Liver (tissue), 9 donors: Measurements from ENCODE around the gene TCERG1L. TPM values are rescaled to one million over a fixed set of nuclear protein-coding genes. Genes with fewer than 3 reads are reported as not detected.

ENCODE experiments used
- DNase-seq: peaks from one replicate; pipeline ENCODE4 v3.0.0-alpha.2; 2017; ENCODE audit warnings: low spot score
- H3K27ac ChIP-seq, 2 donors: one replicate each; pipeline ENCODE4 v1.7.0; 2013; ENCODE audit warnings: inconsistent platforms in 2 of 2, low read length in 2 of 2, control low read depth in 1 of 2, low read depth in 1 of 2, mild to moderate bottlenecking in 1 of 2
- H3K27me3 ChIP-seq, 4 donors: one replicate each; pipeline versions ENCODE4 v1.6.1 to v1.7.0; 2013; ENCODE audit warnings: low read length in 3 of 4, inconsistent platforms in 1 of 4, mild to moderate bottlenecking in 1 of 4, moderate library complexity in 1 of 4; ENCODE audit not compliant: control insufficient read depth in 4 of 4, insufficient read depth in 4 of 4
- H3K36me3 ChIP-seq, 4 donors: one replicate each; pipeline versions ENCODE4 v1.6.1 to v1.7.0; 2013; ENCODE audit warnings: low read length in 3 of 4, mild to moderate bottlenecking in 3 of 4, low read depth in 1 of 4, moderate library complexity in 1 of 4; ENCODE audit not compliant: control insufficient read depth in 4 of 4, insufficient read depth in 3 of 4
- H3K4me1 ChIP-seq, 4 donors: one replicate each; pipeline versions ENCODE4 v1.6.1 to v1.7.0; 2013; ENCODE audit warnings: low read length in 3 of 4, mild to moderate bottlenecking in 3 of 4, moderate library complexity in 1 of 4; ENCODE audit not compliant: control insufficient read depth in 4 of 4, insufficient read depth in 4 of 4
- H3K4me3 ChIP-seq, 3 donors: one replicate each; pipeline versions ENCODE4 v1.6.1 to v1.7.0; 2013; ENCODE audit warnings: low read length in 3 of 3, control low read depth in 1 of 3, low read depth in 1 of 3, mild to moderate bottlenecking in 1 of 3
- H3K9ac ChIP-seq, 2 donors: one replicate each; pipeline ENCODE4 v1.7.0; 2013; ENCODE audit warnings: low read length in 2 of 2, mild to moderate bottlenecking in 2 of 2, moderate library complexity in 2 of 2, control low read depth in 1 of 2, low read depth in 1 of 2
- H3K9me3 ChIP-seq, 4 donors: one replicate each; pipeline versions ENCODE4 v1.6.1 to v1.7.0; 2013; ENCODE audit warnings: low read length in 3 of 4; ENCODE audit not compliant: control insufficient read depth in 4 of 4
- ATF3 ChIP-seq: IDR thresholded peaks from 2 replicates; pipeline ENCODE4 v1.6.1; 2016; ENCODE audit warnings: antibody characterized with exemption
- CTCF ChIP-seq: fragments of 150-350 bp; IDR thresholded peaks from 2 replicates; pipeline ENCODE4 v1.5.1; 2017; ENCODE audit warnings: improper control_type of control experiment, low read depth, low read length; ENCODE audit not compliant: missing input control
- FOXA1 ChIP-seq: IDR thresholded peaks from 2 replicates; pipeline ENCODE4 v1.6.1; 2016; ENCODE audit warnings: antibody characterized with exemption
- FOXA2 ChIP-seq: IDR thresholded peaks from 2 replicates; pipeline ENCODE4 v1.6.1; 2016; ENCODE audit warnings: antibody characterized with exemption
- GABPA ChIP-seq, 2 donors: IDR thresholded peaks in 1 of 2; conservative IDR thresholded peaks in 1 of 2; 2 replicates each; pipeline ENCODE4 v1.6.1; 2016; ENCODE audit warnings: antibody characterized with exemption in 2 of 2, mild to moderate bottlenecking in 1 of 2, moderate library complexity in 1 of 2
- HNF4A ChIP-seq, 2 donors: conservative IDR thresholded peaks; 2 replicates each; pipeline ENCODE4 v1.6.1; 2016; ENCODE audit warnings: antibody characterized with exemption in 2 of 2, mild to moderate bottlenecking in 2 of 2
- HNF4G ChIP-seq: IDR thresholded peaks from 2 replicates; pipeline ENCODE4 v1.6.1; 2016; ENCODE audit warnings: antibody characterized with exemption
- MAX ChIP-seq: IDR thresholded peaks from 2 replicates; pipeline ENCODE4 v1.6.1; 2016; ENCODE audit warnings: antibody characterized with exemption
- NR2F2 ChIP-seq: IDR thresholded peaks from 2 replicates; pipeline ENCODE4 v1.6.1; 2016; ENCODE audit warnings: antibody characterized with exemption
- RAD21 ChIP-seq, 2 donors: IDR thresholded peaks; 2 replicates each; pipeline ENCODE4 v1.6.1; 2016; ENCODE audit warnings: antibody characterized with exemption in 2 of 2, mild to moderate bottlenecking in 2 of 2
- RXRA ChIP-seq, 2 donors: IDR thresholded peaks; 2 replicates each; pipeline ENCODE4 v1.6.1; 2017 to 2018; ENCODE audit warnings: antibody characterized with exemption in 2 of 2, mild to moderate bottlenecking in 1 of 2
- SP1 ChIP-seq: IDR thresholded peaks from 2 replicates; pipeline ENCODE4 v1.6.1; 2018; ENCODE audit warnings: antibody characterized with exemption, mild to moderate bottlenecking
- TAF1 ChIP-seq: conservative IDR thresholded peaks from 2 replicates; pipeline ENCODE4 v1.6.1; 2016; ENCODE audit warnings: antibody characterized with exemption, mild to moderate bottlenecking
- YY1 ChIP-seq: IDR thresholded peaks from 2 replicates; pipeline ENCODE4 v1.6.1; 2016; ENCODE audit warnings: antibody characterized with exemption, mild to moderate bottlenecking
- ZBTB33 ChIP-seq: IDR thresholded peaks from 2 replicates; pipeline ENCODE4 v1.6.1; 2016; ENCODE audit warnings: antibody characterized with exemption
- WGBS: extraction: QIAGEN DNeasy Blood & Tissue Kit; methylation state at CpG from one replicate; pipeline ENCODE4 v1.1.7; 2013; 5-methylcytosine and 5-hydroxymethylcytosine counted together
- polyA plus RNA-seq, 2 donors: library from polyadenylated mRNA; stranded (reverse) in 1 of 2; unstranded in 1 of 2; fragments of 200-250 nt in 1 of 2; fragments of >200 nt in 1 of 2; fragmentation: Nextera tagmentation in 1 of 2; extraction: Ambion mirVana in 1 of 2; gene quantifications; one replicate each; pipeline versions ENCODE4 v1.2.1 to v1.2.3, GENCODE V29; 2013 to 2015
- total RNA-seq, 2 donors: library from RNA; depleted of rRNA; stranded (reverse); fragments of >200 nt; gene quantifications; one replicate each; pipeline ENCODE4 v1.2.3, GENCODE V29; 2014
- donor health status: healthy.
- donor health status: healthy.
- donor health status: healthy.
- donor health status: healthy.
- donor health status: healthy.

The TCERG1L gene
- total and polyA plus RNA-seq, 4 donors: not detected

- H3K27me3 ChIP-seq: peaks cover 0 to 3% (median 0%) of the 10 kb centered on the region in 4 donors
- H3K9ac ChIP-seq: no peak overlapping the region
- no peaks in the 10 kb centered on the region for H3K9me3 ChIP-seq
- 45% methylated on average over 6 of the region's 6 CpGs for WGBS
- H3K36me3 ChIP-seq: no peaks in the 10 kb centered on the region
- H3K4me3 ChIP-seq: no peak overlapping the region
- no peak overlapping the region for H3K27ac ChIP-seq
- no peak for DNase-seq
- TF ChIP-seq FOXA1 (no peak), MAX (no peak), NR2F2 (no peak), FOXA2 (no peak), HNF4G (no peak), ATF3 (no peak), SP1 (no peak)
- no peaks in the 10 kb centered on the region for H3K4me1 ChIP-seq
Measured at GRCh38 chr10:131068760-131069159, 242.8 kb downstream of the TCERG1L start.

GRCh38 chr10:131068311-131068710 is 243.2 kb downstream of the TCERG1L start:
- no peak overlapping the region for H3K4me3 ChIP-seq
- H3K27ac ChIP-seq: no peak overlapping the region
- 88% methylated on average over 16 of the region's 16 CpGs for WGBS
- TF ChIP-seq YY1 (no peak), HNF4G (no peak), ATF3 (no peak), ZBTB33 (no peak), HNF4A (conservative IDR thresholded peaks at IDR 0.05) (no peak), MAX (no peak), FOXA1 (no peak), RAD21 (IDR thresholded peaks at IDR 0.05) (no peak), GABPA (IDR thresholded peaks at IDR 0.05 in 1 of 2, conservative IDR thresholded peaks at IDR 0.05 in 1 of 2) (no peak), TAF1 (no peak), CTCF (no peak), SP1 (no peak)
- H3K4me1 ChIP-seq: no peaks in the 10 kb centered on the region
- no peaks in the 10 kb centered on the region for H3K9me3 ChIP-seq
- peaks cover 0 to 3% (median 0%) of the 10 kb centered on the region in 4 donors for H3K27me3 ChIP-seq
- no peak for DNase-seq
- no peaks in the 10 kb centered on the region for H3K36me3 ChIP-seq
- H3K9ac ChIP-seq: no peak overlapping the region

- no peak for DNase-seq
- H3K4me3 ChIP-seq: no peak overlapping the region
- peaks cover 0 to 3% (median 0%) of the 10 kb centered on the region in 4 donors for H3K27me3 ChIP-seq
- no peaks in the 10 kb centered on the region for H3K4me1 ChIP-seq
- TF ChIP-seq GABPA (IDR thresholded peaks at IDR 0.05 in 1 of 2, conservative IDR thresholded peaks at IDR 0.05 in 1 of 2) (no peak), MAX (no peak), SP1 (no peak), RXRA (IDR thresholded peaks at IDR 0.05) (no peak), NR2F2 (no peak), YY1 (no peak), HNF4A (conservative IDR thresholded peaks at IDR 0.05) (no peak), FOXA2 (no peak), ZBTB33 (no peak), ATF3 (no peak)
- H3K27ac ChIP-seq: no peak overlapping the region
- H3K9me3 ChIP-seq: no peaks in the 10 kb centered on the region
- WGBS: 80% methylated on average over 4 of the region's 4 CpGs
- H3K36me3 ChIP-seq: no peaks in the 10 kb centered on the region
- no peak overlapping the region for H3K9ac ChIP-seq
Measured at GRCh38 chr10:131067690-131068089, 243.8 kb downstream of the TCERG1L start.
